AG08395 (cell line): ENCODE data around the gene MAPK4.

Source experiments
- DNase-seq: peaks from one replicate; pipeline ENCODE4 v3.0.0; 2012; ENCODE audit warnings: mixed read lengths, low spot score

MAPK4 gene

GRCh38 chr18:50623694-50624352 is 63.9 kb downstream of the MAPK4 start:
- no peak for DNase-seq

GRCh38 chr18:50624981-50625380 is 65.1 kb downstream of the MAPK4 start:
- no peak for DNase-seq

GRCh38 chr18:50626317-50626716 is 66.4 kb downstream of the MAPK4 start:
- no peak for DNase-seq

- DNase-seq: no peak
Measured at GRCh38 chr18:50627594-50628532, 68.0 kb downstream of the MAPK4 start.

GRCh38 chr18:50628533-50628905 is 68.6 kb downstream of the MAPK4 start:
- no peak for DNase-seq

GRCh38 chr18:50629148-50629631 is 69.3 kb downstream of the MAPK4 start:
- DNase-seq: no peak

- no peak for DNase-seq
Measured at GRCh38 chr18:50630895-50631294, 71.0 kb downstream of the MAPK4 start.

- DNase-seq: no peak
Measured at GRCh38 chr18:50632895-50633515, 73.1 kb downstream of the MAPK4 start.

- no peak for DNase-seq
Measured at GRCh38 chr18:50633992-50634391, 74.1 kb downstream of the MAPK4 start.

GRCh38 chr18:50636366-50637057 is 76.6 kb downstream of the MAPK4 start:
- DNase-seq: no peak

GRCh38 chr18:50638016-50638883 is 78.4 kb downstream of the MAPK4 start:
- no peak for DNase-seq

GRCh38 chr18:50638884-50639420 is 79.1 kb downstream of the MAPK4 start:
- no peak for DNase-seq

- no peak for DNase-seq
Measured at GRCh38 chr18:50639711-50640110, 79.8 kb downstream of the MAPK4 start.

- no peak for DNase-seq
Measured at GRCh38 chr18:50642439-50642838, 82.6 kb downstream of the MAPK4 start.

- no peak for DNase-seq
Measured at GRCh38 chr18:50644146-50644545, 84.3 kb downstream of the MAPK4 start.

GRCh38 chr18:50644807-50645206 is 84.9 kb downstream of the MAPK4 start:
- DNase-seq: no peak

GRCh38 chr18:50647237-50647636 is 87.3 kb downstream of the MAPK4 start:
- no peak for DNase-seq

GRCh38 chr18:50647792-50648191 is 87.9 kb downstream of the MAPK4 start:
- no peak for DNase-seq

- no peak for DNase-seq
Measured at GRCh38 chr18:50649821-50650220, 89.9 kb downstream of the MAPK4 start.

- DNase-seq: no peak
Measured at GRCh38 chr18:50651334-50651733, 91.4 kb downstream of the MAPK4 start.
